ENCODE measurements around the gene C3orf70.

GRCh38 chr3:185151964-185152409, 873 bp downstream of the C3orf70 start:
- TF ChIP-seq CTCF (IDR thresholded peaks at IDR 0.05; ENCODE audit: insufficient read depth, low read depth, low read length), result no peak
- TF ChIP-seq EZH2 (IDR thresholded peaks at IDR 0.05; ENCODE audit: insufficient read depth, low read length), result no peak
